H1 (cell line): Measurements from ENCODE around the gene MAMSTR. TPM values are rescaled to one million over a fixed set of nuclear protein-coding genes. Genes with fewer than 3 reads are reported as not detected.

ENCODE experiments used
- CHD1 ChIP-seq: IDR thresholded peaks from 2 replicates; pipeline ENCODE4 v1.6.1; 2012; ENCODE audit warnings: low read depth, low read length, improper control_type of control experiment
- EGR1 ChIP-seq: IDR thresholded peaks from 2 replicates; pipeline ENCODE4 v1.6.1; 2011; ENCODE audit warnings: low read depth, low read length, borderline replicate concordance
- EP300 ChIP-seq, 2 experiments: IDR thresholded peaks; 1 replicate in 1 of 2; 2 replicates in 1 of 2; pipeline ENCODE4 v1.6.1; 2011 to 2012; ENCODE audit warnings: low read depth in 2 of 2, low read length in 2 of 2, mild to moderate bottlenecking in 2 of 2, borderline replicate concordance in 1 of 2, inconsistent platforms in 1 of 2, moderate library complexity in 1 of 2
- polyA plus RNA-seq, 7 experiments: library from polyadenylated mRNA; depleted of rRNA in 3 of 7; stranded (reverse) in 5 of 7; unstranded in 2 of 7; fragments of >200 nt in 5 of 7; fragments of 200-250 nt in 2 of 7; gene quantifications; 1 replicate in 5 of 7; 2 replicates in 1 of 7; 4 replicates in 1 of 7; pipeline versions ENCODE4 v1.2.1 to v1.2.3, GENCODE V29; 2011 to 2013; ENCODE audit warnings: missing spikeins in 2 of 7, mixed read lengths in 2 of 7
- total RNA-seq: library from RNA; stranded (reverse); fragmentation: NEBNext Ultra II Directional; extraction: Animal tissue kit (Norgen Biotek cat#: 25700); gene quantifications from 2 replicates; pipeline ENCODE4 v1.2.1, GENCODE V29; 2021
- TF ChIP-seq, protein P1 (sequence below): IDR thresholded peaks from 2 replicates; pipeline ENCODE4 v1.6.1; 2011; ENCODE audit warnings: low read length, improper control_type of control experiment

MAMSTR gene
- total and polyA plus RNA-seq, 2 of the 8 experiments (the other 6 are each of a cell fraction or from before 2014, with no cell fraction given), result 2.0 to 2.3 TPM

DNA sequence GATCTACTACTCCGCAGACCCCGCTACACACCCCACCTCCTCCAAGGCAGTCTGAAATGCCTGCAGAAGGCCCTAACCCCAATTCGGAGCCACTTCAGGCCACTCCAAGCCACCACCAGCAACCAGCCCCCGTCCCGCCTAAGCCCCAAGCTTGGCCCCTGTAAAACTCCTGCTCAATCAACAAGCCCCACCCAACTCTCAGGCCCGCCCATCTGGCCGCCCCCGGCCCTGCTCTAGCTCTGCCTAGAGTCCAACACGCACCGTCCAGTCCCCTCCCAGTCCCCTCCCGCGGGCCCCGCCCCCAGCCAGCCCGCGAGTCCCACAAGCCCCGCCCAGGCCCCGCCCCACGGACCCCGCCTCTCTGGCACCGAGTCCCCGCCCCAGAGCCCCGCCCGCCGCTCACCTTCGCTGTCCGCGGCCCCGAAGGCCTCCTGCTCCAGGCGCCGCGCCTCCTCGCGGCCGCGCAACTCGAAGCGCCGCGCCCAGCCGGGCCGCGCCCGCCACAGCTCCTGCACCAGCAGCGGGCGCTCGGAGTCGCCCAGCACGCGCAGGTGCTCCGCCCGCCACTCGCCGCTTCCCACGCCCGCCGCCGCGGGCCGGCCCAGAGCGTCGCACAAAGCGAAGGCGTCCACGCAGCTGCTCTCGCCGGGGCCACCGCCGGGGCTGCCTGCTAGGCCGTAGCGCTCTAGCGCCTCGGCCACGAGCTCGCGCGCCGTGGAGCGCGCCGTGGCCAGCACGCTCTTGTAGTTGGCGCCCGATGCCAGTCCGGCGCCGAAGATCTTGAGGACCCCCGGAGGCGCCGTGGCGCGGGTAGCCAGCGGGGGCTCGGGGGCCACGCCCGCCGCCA, 19.3 kb upstream of the MAMSTR start (continued):
- TF ChIP-seq CHD1 (no peak), EGR1 (no peak; the same call in 1 of the 2 replicates), EP300 (IDR thresholded peaks at IDR 0.05; ENCODE audit: borderline replicate concordance in 1 of 2, low read depth in 2 of 2, low read length in 2 of 2) (no peak)
- TF ChIP-seq, protein P1, sequence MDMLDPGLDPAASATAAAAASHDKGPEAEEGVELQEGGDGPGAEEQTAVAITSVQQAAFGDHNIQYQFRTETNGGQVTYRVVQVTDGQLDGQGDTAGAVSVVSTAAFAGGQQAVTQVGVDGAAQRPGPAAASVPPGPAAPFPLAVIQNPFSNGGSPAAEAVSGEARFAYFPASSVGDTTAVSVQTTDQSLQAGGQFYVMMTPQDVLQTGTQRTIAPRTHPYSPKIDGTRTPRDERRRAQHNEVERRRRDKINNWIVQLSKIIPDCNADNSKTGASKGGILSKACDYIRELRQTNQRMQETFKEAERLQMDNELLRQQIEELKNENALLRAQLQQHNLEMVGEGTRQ, result no peak
